Measurements from ENCODE around the gene RAPSN.

The RAPSN gene

DNA sequence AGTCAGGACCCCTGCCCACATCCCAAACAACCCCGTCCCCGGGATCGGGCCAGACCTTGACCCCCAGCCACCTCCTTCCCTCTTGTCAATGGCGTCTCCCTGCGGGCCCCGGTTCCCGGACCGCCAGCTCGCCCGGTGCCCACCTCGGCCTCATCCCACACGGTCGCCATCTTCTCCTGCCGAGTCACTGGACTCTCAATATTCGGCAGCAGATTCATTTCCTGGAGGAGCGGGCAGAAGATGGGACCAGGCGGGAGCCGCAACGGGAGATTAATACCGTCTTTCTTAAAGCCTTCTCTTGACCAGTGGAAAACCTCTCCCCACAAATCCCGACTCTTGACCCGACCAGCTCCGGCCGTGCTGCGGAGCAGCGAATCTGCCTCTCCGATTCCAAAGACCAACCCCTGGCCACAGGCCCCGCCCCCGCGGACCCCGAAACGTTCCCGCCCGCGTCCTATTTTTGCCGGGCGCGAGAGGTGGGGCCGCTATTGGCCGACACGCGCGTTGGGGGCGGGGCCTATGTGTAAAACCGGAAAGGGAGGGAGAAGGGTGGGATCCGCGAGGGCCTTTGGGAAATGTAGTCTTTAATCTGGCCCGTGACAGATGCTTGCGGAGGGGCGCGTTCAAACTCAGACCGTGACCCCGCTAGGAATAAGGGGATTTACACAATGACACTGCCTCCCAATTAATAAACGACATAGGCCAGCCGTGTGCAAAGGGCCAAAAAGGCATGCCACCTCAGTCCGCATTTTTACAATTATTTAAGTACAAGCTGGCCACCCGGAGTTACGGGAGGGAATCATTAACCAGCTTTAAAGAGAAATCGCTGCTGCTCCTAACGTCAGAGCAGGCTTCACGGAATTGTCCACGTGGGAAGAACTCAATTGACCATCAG lies 22.6 kb downstream of the RAPSN start, which contains the start of gene PSMC3 (continued):
- TF ChIP-seq ZNF121 (tag by site-specific recombination; IDR thresholded peaks at IDR 0.05): no peak
- TF ChIP-seq ZNF341 (tag by site-specific recombination; IDR thresholded peaks at IDR 0.05; ENCODE audit: low read depth): 0 out of 2 replicates have a peak, but pooled peaks have one; percentile 45
- peak; percentile 39; the same call in 1 of the 2 replicates for TF ChIP-seq OVOL3 (tag by site-specific recombination; IDR thresholded peaks at IDR 0.05)
- TF ChIP-seq ZIC2 (tag by site-specific recombination; IDR thresholded peaks at IDR 0.05): 0 out of 2 replicates have a peak, but pooled peaks have one; percentile 14
- TF ChIP-seq, protein P1, sequence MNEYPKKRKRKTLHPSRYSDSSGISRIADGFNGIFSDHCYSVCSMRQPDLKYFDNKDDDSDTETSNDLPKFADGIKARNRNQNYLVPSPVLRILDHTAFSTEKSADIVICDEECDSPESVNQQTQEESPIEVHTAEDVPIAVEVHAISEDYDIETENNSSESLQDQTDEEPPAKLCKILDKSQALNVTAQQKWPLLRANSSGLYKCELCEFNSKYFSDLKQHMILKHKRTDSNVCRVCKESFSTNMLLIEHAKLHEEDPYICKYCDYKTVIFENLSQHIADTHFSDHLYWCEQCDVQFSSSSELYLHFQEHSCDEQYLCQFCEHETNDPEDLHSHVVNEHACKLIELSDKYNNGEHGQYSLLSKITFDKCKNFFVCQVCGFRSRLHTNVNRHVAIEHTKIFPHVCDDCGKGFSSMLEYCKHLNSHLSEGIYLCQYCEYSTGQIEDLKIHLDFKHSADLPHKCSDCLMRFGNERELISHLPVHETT (tag by site-specific recombination; IDR thresholded peaks at IDR 0.05): peak; percentile 94
- TF ChIP-seq ZNF600 (tag by site-specific recombination; IDR thresholded peaks at IDR 0.05): no peak
- no peak for TF ChIP-seq ZNF16 (tag by site-specific recombination; IDR thresholded peaks at IDR 0.05; ENCODE audit: low read depth)
- TF ChIP-seq, protein P2, sequence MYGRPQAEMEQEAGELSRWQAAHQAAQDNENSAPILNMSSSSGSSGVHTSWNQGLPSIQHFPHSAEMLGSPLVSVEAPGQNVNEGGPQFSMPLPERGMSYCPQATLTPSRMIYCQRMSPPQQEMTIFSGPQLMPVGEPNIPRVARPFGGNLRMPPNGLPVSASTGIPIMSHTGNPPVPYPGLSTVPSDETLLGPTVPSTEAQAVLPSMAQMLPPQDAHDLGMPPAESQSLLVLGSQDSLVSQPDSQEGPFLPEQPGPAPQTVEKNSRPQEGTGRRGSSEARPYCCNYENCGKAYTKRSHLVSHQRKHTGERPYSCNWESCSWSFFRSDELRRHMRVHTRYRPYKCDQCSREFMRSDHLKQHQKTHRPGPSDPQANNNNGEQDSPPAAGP (tag by site-specific recombination; IDR thresholded peaks at IDR 0.05): peak; percentile 77
- TF ChIP-seq REPIN1 (tag by site-specific recombination; IDR thresholded peaks at IDR 0.05; ENCODE audit: low read depth): no peak
- TF ChIP-seq ZNF324 (tag by site-specific recombination; IDR thresholded peaks at IDR 0.05): peak; percentile 68
- TF ChIP-seq, protein P3, sequence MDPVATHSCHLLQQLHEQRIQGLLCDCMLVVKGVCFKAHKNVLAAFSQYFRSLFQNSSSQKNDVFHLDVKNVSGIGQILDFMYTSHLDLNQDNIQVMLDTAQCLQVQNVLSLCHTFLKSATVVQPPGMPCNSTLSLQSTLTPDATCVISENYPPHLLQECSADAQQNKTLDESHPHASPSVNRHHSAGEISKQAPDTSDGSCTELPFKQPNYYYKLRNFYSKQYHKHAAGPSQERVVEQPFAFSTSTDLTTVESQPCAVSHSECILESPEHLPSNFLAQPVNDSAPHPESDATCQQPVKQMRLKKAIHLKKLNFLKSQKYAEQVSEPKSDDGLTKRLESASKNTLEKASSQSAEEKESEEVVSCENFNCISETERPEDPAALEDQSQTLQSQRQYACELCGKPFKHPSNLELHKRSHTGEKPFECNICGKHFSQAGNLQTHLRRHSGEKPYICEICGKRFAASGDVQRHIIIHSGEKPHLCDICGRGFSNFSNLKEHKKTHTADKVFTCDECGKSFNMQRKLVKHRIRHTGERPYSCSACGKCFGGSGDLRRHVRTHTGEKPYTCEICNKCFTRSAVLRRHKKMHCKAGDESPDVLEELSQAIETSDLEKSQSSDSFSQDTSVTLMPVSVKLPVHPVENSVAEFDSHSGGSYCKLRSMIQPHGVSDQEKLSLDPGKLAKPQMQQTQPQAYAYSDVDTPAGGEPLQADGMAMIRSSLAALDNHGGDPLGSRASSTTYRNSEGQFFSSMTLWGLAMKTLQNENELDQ (tag by site-specific recombination; IDR thresholded peaks at IDR 0.05; ENCODE audit: low read depth): no peak
- TF ChIP-seq ZNF518A (tag by site-specific recombination; conservative IDR thresholded peaks at IDR 0.05; ENCODE audit: low read depth): peak; percentile 26; the same call in 1 of the 2 replicates
- peak; percentile 32; the same call in 1 of the 2 replicates for TF ChIP-seq SCRT2 (tag by site-specific recombination; IDR thresholded peaks at IDR 0.05)
- TF ChIP-seq SP2 (tag by site-specific recombination; IDR thresholded peaks at IDR 0.05): peak; percentile 97
- no peak for TF ChIP-seq AEBP2 (tag by site-specific recombination; IDR thresholded peaks at IDR 0.05; ENCODE audit: borderline replicate concordance)
- TF ChIP-seq, protein P4, sequence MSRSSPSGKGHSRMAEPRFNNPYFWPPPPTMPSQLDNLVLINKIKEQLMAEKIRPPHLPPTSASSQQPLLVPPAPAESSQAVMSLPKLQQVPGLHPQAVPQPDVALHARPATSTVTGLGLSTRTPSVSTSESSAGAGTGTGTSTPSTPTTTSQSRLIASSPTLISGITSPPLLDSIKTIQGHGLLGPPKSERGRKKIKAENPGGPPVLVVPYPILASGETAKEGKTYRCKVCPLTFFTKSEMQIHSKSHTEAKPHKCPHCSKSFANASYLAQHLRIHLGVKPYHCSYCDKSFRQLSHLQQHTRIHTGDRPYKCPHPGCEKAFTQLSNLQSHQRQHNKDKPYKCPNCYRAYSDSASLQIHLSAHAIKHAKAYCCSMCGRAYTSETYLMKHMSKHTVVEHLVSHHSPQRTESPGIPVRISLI (tag by site-specific recombination; IDR thresholded peaks at IDR 0.05): no peak
- TF ChIP-seq GLIS1 (tag by site-specific recombination; IDR thresholded peaks at IDR 0.05): no peak
- peak; percentile 44; the same call in 1 of the 2 replicates for TF ChIP-seq ZBTB20 (tag by site-specific recombination; IDR thresholded peaks at IDR 0.05)
- TF ChIP-seq, protein P5, sequence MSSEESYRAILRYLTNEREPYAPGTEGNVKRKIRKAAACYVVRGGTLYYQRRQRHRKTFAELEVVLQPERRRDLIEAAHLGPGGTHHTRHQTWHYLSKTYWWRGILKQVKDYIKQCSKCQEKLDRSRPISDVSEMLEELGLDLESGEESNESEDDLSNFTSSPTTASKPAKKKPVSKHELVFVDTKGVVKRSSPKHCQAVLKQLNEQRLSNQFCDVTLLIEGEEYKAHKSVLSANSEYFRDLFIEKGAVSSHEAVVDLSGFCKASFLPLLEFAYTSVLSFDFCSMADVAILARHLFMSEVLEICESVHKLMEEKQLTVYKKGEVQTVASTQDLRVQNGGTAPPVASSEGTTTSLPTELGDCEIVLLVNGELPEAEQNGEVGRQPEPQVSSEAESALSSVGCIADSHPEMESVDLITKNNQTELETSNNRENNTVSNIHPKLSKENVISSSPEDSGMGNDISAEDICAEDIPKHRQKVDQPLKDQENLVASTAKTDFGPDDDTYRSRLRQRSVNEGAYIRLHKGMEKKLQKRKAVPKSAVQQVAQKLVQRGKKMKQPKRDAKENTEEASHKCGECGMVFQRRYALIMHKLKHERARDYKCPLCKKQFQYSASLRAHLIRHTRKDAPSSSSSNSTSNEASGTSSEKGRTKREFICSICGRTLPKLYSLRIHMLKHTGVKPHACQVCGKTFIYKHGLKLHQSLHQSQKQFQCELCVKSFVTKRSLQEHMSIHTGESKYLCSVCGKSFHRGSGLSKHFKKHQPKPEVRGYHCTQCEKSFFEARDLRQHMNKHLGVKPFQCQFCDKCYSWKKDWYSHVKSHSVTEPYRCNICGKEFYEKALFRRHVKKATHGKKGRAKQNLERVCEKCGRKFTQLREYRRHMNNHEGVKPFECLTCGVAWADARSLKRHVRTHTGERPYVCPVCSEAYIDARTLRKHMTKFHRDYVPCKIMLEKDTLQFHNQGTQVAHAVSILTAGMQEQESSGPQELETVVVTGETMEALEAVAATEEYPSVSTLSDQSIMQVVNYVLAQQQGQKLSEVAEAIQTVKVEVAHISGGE (tag by site-specific recombination; conservative IDR thresholded peaks at IDR 0.05; ENCODE audit: low read depth): peak; percentile 46; the same call in 1 of the 2 replicates
